ENCODE results near the gene FAM24B.

Gene FAM24B

GRCh38 chr10:122830273-122830964, 49.0 kb downstream of the FAM24B start:
- Histone ChIP-seq H3K27ac (no peak overlapping the region), H3K4me3 (no peak overlapping the region)

- no peak overlapping the region for H3K27ac ChIP-seq
These were observed 49.9 kb downstream of the FAM24B start for GRCh38 chr10:122829454-122829853.

GRCh38 chr10:122828716-122829255, 50.6 kb downstream of the FAM24B start:
- Histone ChIP-seq H3K4me3 (no peak overlapping the region), H3K27ac (no peak overlapping the region)

More at GRCh38 chr10:122829454-122829853, 49.9 kb downstream of the FAM24B start:
- no peak overlapping the region for H3K4me3 ChIP-seq

GRCh38 chr10:122827302-122827701, 52.1 kb downstream of the FAM24B start:
- no peak overlapping the region for H3K27ac ChIP-seq
- no peak overlapping the region for H3K4me3 ChIP-seq

GRCh38 chr10:122822973-122823690, 56.2 kb downstream of the FAM24B start:
- H3K27ac ChIP-seq: no peak overlapping the region
- H3K4me3 ChIP-seq: no peak overlapping the region

GRCh38 chr10:122821808-122822207, 57.6 kb downstream of the FAM24B start:
- Histone ChIP-seq H3K4me3 (no peak overlapping the region), H3K27ac (no peak overlapping the region)

GRCh38 chr10:122815458-122815857, 63.9 kb downstream of the FAM24B start:
- H3K4me3 ChIP-seq: no peak overlapping the region

GRCh38 chr10:122814493-122814892, 64.9 kb downstream of the FAM24B start:
- Histone ChIP-seq H3K27ac (no peak overlapping the region), H3K4me3 (no peak overlapping the region)

More at GRCh38 chr10:122815458-122815857, 63.9 kb downstream of the FAM24B start:
- no peak overlapping the region for H3K27ac ChIP-seq

- no peak overlapping the region for H3K27ac ChIP-seq
- no peak overlapping the region for H3K4me3 ChIP-seq
These were observed 66.6 kb downstream of the FAM24B start for GRCh38 chr10:122812751-122813150.

GRCh38 chr10:122802282-122802681, 77.1 kb downstream of the FAM24B start:
- H3K4me3 ChIP-seq: no peak overlapping the region
- H3K27ac ChIP-seq: no peak overlapping the region

Measured in skin epidermis (tissue), 12 donors.